H1 (cell line): Measurements from ENCODE around the gene STK11IP. TPM values are rescaled to one million over a fixed set of nuclear protein-coding genes. Genes with fewer than 3 reads are reported as not detected.

Experiments used
- SUZ12 ChIP-seq: fragments of 200-600 bp; sonication (generic); IDR thresholded peaks from 2 replicates; pipeline ENCODE4 v1.6.1; 2012; ENCODE audit warnings: mild to moderate bottlenecking, inconsistent platforms, low read length, moderate library complexity, mixed read lengths
- polyA plus RNA-seq, 7 experiments: library from polyadenylated mRNA; depleted of rRNA in 3 of 7; stranded (reverse) in 5 of 7; unstranded in 2 of 7; fragments of >200 nt in 5 of 7; fragments of 200-250 nt in 2 of 7; gene quantifications; 1 replicate in 5 of 7; 2 replicates in 1 of 7; 4 replicates in 1 of 7; pipeline versions ENCODE4 v1.2.1 to v1.2.3, GENCODE V29; 2011 to 2013; ENCODE audit warnings: missing spikeins in 2 of 7, mixed read lengths in 2 of 7
- total RNA-seq: library from RNA; stranded (reverse); fragmentation: NEBNext Ultra II Directional; extraction: Animal tissue kit (Norgen Biotek cat#: 25700); gene quantifications from 2 replicates; pipeline ENCODE4 v1.2.1, GENCODE V29; 2021

Gene STK11IP
- total and polyA plus RNA-seq, 2 of the 8 experiments (the other 6 are each of a cell fraction or from before 2014, with no cell fraction given) = 18.5 to 29.6 TPM

GRCh38 chr2:219636144-219636915 is 38.7 kb downstream of the STK11IP start (continued):
- TF ChIP-seq SUZ12 = no peak
- TF ChIP-seq, all 59 proteins: peak for 0
